Stomach smooth muscle (tissue), 2 donors: ENCODE data around the gene MGRN1.
A peak's percentile ranks its signal among the peaks of the same experiment; 100 is the strongest.

Source experiments
- H3K27ac ChIP-seq: one replicate; pipeline ENCODE4 v1.7.0; 2013; ENCODE audit warnings: mild to moderate bottlenecking, low read length, inconsistent platforms
- H3K27me3 ChIP-seq, 2 donors: one replicate each; pipeline ENCODE4 v1.7.0; 2013; ENCODE audit warnings: low read length in 2 of 2; ENCODE audit not compliant: insufficient read depth in 2 of 2, control insufficient read depth in 1 of 2
- H3K36me3 ChIP-seq, 2 donors: one replicate each; pipeline ENCODE4 v1.7.0; 2013; ENCODE audit warnings: low read length in 2 of 2; ENCODE audit not compliant: control insufficient read depth in 2 of 2, insufficient read depth in 2 of 2
- H3K4me1 ChIP-seq: one replicate; pipeline ENCODE4 v1.7.0; 2013; ENCODE audit warnings: low read length; ENCODE audit not compliant: control insufficient read depth, insufficient read depth
- H3K4me3 ChIP-seq, 2 donors: one replicate each; pipeline ENCODE4 v1.7.0; 2013; ENCODE audit warnings: low read length in 2 of 2
- H3K9ac ChIP-seq, 2 donors: one replicate each; pipeline ENCODE4 v1.7.0; 2013; ENCODE audit warnings: low read length in 2 of 2, mild to moderate bottlenecking in 1 of 2
- H3K9me3 ChIP-seq, 2 donors: one replicate each; pipeline ENCODE4 v1.7.0; 2013; ENCODE audit warnings: low read length in 2 of 2; ENCODE audit not compliant: control insufficient read depth in 2 of 2
- donor health status: healthy.
- donor health status: Pancreatic carcinoma.

The MGRN1 gene

DNA sequence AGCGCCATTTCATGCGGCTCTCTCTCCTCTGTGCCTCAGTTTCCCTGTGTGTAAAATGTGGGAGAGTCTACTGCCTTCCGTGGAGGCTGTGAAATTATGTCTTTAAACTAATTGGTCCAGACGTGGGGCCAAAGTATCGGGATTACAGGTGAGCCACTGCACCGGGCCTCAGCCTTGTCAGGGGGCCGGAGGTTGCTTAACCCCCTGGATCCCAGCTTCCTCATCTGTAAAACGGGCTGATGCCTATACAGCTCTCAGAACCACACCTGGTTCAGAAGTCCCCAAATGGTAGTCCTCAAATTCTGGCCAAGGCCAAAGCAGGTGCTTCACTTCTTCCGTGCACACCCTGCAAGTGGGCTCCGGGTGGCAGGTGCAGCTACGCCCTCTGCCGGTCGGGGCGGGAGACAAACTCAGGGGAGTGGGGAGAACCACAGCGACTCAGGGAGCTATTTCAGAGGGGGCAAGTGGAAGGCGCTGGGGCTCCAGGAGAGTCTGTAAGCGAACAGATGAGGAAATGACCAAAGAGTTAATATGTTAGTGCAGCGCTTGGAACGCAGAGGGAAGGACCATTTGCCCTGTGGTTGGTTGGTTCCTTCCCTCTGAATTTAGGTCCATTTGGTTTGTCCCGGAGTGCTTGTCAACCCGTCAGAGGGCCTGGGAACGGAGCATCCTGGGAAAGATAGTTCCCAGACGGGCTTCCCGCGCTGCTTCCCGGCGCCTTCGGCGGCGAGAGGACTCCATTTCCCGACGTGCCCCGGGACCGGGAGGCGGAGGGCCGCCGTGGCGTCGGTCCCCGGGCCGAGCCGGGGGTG lies at the start of gene MGRN1:
Gene MGRN1, plus strand, starts transcription at position 812 of the 812 bp plus-strand sequence. CDS start 135 bp downstream, outside the sequence.
- no peaks in the 10 kb centered on the region for H3K27me3 ChIP-seq
- peak within 1 kb of the TSS; percentile 93 for H3K27ac ChIP-seq
- H3K4me1 ChIP-seq, result peaks cover 24% of the 10 kb centered on the region
- H3K9me3 ChIP-seq, result no peaks in the 10 kb centered on the region
- H3K9ac ChIP-seq, result peak within 1 kb of the TSS; percentile 91 to 96
- peaks cover 0 to 2% of the 10 kb centered on the region in 2 donors for H3K36me3 ChIP-seq
- H3K4me3 ChIP-seq, result peak within 1 kb of the TSS; percentile 88 to 99

DNA sequence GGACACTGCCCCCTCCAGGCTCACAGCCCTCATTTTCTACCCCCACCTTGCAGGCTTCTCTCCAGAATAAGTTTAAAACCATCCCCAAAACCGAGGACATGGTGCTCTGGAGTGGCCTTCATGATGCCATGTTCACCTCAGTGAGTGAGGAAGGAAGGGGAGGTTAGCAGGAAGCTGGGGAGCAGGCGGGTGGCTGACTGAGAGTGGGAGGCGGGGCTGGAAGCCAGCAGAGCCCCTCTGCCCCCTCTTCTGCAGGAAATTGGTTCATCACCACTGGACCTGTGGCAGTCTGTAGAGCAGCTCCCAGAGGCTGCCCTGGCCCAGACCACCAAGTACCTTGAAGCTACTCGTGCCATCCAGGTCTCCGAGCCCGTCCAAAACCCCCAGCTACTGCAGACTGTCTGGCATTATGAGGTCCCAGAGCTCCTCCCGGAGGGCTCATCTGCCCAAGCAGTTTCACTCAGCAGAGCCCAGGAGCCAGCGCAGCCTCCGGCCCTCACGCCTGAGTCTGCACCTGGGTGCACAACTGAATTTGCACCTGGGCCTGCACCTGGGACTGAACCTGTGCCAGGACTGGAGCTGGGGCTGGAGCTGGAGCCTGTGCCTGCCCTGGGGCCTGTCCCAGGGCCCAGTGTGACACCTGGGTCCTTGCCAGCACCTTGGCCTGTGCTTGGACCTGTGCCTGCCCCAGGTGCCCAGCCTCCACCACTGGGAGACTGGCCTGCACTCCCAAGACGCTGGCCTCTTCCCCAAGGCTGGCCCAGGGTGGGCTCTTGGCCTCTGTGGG lies 49.5 kb upstream of the MGRN1 start:
- peaks cover 0 to 2% of the 10 kb centered on the region in 2 donors for H3K27me3 ChIP-seq
- no peaks in the 10 kb centered on the region for H3K4me1 ChIP-seq
- H3K36me3 ChIP-seq, result no peaks in the 10 kb centered on the region
- no peak overlapping the region for H3K27ac ChIP-seq
- H3K4me3 ChIP-seq, result no peak overlapping the region
- H3K9ac ChIP-seq, result no peak overlapping the region
- no peaks in the 10 kb centered on the region for H3K9me3 ChIP-seq

DNA sequence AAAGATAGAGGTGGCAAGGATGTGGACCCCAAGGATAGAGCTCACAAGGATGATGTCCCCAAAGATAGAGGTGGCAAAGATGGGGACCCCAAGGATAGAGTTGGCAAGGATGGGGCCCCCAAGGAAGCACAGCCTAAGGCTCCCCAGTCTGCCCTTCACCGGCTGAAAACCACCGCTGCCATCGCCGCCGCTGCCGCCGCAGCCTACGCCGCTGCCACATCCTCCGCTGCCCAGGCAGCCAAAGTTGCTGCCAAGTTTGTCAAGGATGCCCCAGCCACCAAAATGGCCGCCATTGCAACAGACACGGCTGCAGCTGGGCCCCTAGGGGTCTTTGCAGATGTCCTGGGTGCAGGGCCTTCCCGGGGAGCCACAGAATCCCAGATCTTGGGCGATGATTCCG lies 48.6 kb upstream of the MGRN1 start:
- Histone ChIP-seq H3K27ac (no peak overlapping the region), H3K36me3 (no peaks in the 10 kb centered on the region), H3K9ac (no peak overlapping the region), H3K4me3 (no peak overlapping the region), H3K4me1 (no peaks in the 10 kb centered on the region), H3K9me3 (no peaks in the 10 kb centered on the region), H3K27me3 (peaks cover 0 to 2% of the 10 kb centered on the region in 2 donors)

DNA sequence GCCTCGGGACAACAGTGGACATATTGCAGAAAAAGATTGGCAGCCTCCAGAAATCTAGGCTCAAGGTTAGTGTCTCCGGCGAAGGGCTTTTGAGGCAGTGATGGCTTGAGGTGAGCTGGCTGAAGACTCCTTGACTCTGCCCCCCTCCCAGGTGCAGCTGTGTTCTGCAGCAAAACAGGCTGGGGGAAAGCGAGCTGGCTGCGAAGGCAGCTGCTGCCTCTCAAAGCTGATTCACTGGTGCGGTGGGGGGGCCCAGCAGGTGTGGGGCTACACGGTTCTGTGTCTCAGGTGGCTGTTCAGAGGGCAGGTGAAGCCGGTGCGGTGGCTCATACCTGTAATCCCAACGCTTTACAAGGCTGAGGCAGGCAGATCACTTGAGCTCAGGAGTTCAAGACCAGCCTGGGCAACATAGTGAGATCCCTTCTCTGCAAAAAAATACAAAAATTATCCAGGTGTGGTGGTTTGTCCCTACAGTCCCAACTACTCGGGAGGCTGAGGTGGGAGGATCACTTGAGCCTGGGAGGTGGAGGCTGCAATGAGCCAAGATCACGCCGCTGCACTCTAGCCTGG lies 45.6 kb upstream of the MGRN1 start:
- no peak overlapping the region for H3K4me3 ChIP-seq
- no peaks in the 10 kb centered on the region for H3K4me1 ChIP-seq
- H3K27me3 ChIP-seq, result no peaks in the 10 kb centered on the region
- H3K27ac ChIP-seq, result no peak overlapping the region
- H3K36me3 ChIP-seq, result no peaks in the 10 kb centered on the region
- no peak overlapping the region for H3K9ac ChIP-seq
- H3K9me3 ChIP-seq, result no peaks in the 10 kb centered on the region

DNA sequence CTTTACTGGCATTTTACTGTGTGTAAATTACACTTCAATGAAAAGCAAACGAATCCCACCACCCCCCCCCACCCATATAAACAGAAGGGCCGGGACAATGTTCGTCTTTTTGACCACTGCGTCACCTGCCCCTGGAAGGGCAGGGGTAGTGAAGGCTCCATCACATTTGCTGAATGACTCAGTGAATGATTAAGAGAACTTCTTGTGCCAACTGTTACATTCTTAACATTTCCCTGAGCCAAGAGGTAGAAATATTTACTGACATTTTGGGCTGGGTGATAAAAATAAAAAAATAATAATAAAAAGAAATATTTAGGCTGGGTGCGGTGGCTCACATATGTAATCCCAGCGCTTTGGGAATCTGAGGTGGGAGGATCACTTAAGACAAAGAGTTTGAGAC lies 44.4 kb upstream of the MGRN1 start:
- Histone ChIP-seq H3K36me3 (no peaks in the 10 kb centered on the region), H3K27me3 (no peaks in the 10 kb centered on the region), H3K4me1 (no peaks in the 10 kb centered on the region), H3K27ac (no peak overlapping the region), H3K9me3 (no peaks in the 10 kb centered on the region), H3K9ac (no peak overlapping the region), H3K4me3 (no peak overlapping the region)

DNA sequence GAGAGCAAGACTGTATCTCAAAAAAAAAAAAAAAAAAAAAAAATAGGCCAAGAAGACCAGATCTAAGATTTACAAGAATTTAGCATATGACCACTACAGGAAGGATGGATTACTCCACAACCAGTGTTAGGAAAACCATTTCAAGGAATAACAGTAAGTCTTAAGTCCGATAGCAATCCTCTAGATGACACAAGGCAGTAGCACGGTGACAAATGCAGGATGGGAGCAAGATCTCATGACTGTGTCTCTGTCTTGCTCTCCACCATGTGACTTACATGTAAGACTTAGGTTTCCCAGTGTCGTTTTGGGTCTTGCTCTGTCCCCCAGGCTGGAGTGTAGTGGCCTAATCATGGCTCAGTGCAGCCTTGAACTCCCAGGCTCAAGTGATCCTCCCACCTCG lies 40.7 kb upstream of the MGRN1 start:
- Histone ChIP-seq H3K4me1 (no peaks in the 10 kb centered on the region), H3K4me3 (no peak overlapping the region), H3K9me3 (peaks cover 0 to 3% of the 10 kb centered on the region in 2 donors), H3K27ac (no peak overlapping the region), H3K36me3 (no peaks in the 10 kb centered on the region), H3K27me3 (peaks cover 0 to 10% of the 10 kb centered on the region in 2 donors), H3K9ac (no peak overlapping the region)

DNA sequence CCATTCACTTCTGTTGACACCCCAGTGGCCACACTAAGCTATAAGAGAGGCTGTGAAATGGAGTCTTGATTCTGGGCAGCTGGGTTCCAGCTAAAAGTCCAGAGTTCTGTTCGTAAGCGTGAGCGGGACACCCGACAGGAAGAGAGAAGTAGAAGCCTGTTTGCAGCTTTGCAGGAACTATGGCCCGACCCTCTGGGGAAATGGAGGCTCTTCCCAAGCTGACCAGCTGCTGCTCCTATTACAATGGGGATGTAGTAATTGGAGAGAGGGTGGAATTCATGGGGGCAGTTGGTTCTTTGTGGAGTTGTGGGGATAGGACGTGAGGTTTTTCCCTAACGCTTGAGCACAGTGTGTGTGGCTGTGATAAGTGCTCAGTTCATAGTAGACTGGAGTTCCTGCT lies 38.3 kb upstream of the MGRN1 start:
- Histone ChIP-seq H3K4me3 (no peak overlapping the region), H3K9ac (no peak overlapping the region), H3K27ac (no peak overlapping the region), H3K9me3 (peaks cover 0 to 3% of the 10 kb centered on the region in 2 donors), H3K4me1 (no peaks in the 10 kb centered on the region), H3K27me3 (peaks cover 0 to 10% of the 10 kb centered on the region in 2 donors), H3K36me3 (no peaks in the 10 kb centered on the region)

DNA sequence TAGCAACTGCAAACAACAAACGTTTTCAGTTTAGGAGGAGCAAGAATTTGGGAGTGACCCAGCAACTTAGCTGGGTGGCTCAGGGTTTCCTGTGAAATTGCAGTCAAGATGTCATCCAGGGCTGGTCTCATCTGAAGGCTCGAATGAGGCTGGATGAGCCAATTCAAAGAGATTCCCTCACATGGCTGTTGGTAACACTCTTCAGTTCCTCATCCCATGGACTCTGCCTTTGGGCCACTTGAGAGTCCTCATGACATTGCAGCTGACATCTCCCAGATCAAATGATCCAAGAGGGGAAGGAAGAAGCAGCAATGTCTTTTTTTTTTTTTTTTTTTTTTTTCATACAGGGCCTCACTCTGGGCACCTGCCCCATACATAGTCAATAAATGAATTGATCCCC lies 36.2 kb upstream of the MGRN1 start:
- Histone ChIP-seq H3K36me3 (no peaks in the 10 kb centered on the region), H3K4me3 (no peak overlapping the region), H3K27ac (no peak overlapping the region), H3K9ac (no peak overlapping the region), H3K27me3 (peaks cover 0 to 13% of the 10 kb centered on the region in 2 donors), H3K4me1 (no peaks in the 10 kb centered on the region), H3K9me3 (peaks cover 0 to 3% of the 10 kb centered on the region in 2 donors)

DNA sequence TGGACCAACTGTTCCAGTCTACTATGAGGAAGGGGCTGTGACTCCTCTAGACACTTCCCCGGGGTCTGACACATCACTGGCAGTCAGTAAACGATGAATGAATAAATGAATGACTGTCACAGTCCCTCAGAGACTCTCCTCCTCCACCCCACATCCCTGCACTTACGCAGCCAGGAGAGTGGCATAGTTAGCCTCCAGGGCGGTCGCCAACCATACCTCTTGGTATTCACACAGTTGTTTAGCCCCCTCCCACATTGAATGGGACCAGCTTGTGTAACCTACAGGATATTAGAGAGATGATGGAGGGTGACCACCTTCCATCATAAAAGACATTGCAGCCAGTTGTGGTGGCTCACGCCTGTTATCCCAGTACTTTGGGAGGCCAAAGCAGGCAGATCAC lies 35.7 kb upstream of the MGRN1 start:
- Histone ChIP-seq H3K27ac (no peak overlapping the region), H3K4me1 (no peaks in the 10 kb centered on the region), H3K4me3 (no peak overlapping the region), H3K27me3 (peaks cover 0 to 13% of the 10 kb centered on the region in 2 donors), H3K9me3 (peaks cover 0 to 3% of the 10 kb centered on the region in 2 donors), H3K36me3 (no peaks in the 10 kb centered on the region), H3K9ac (no peak overlapping the region)

DNA sequence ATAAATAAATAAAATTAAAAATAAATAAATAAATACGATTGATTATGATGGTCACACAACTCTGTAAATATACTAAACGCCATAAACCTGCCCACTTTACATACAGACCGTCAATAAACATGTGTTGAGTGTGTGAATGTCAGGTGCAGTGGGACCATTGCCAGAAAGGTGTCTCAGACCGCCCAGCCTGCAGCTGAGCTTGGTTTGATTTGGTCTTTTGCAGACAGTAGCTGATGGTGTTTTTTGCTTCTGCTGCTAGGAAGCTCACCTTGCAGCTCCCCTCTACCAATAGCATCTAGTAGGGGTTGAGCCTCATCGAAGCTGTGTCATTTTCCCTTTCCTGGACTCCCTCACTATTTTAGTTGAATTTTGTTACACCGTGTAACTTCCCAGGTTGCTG lies 33.4 kb upstream of the MGRN1 start:
- Histone ChIP-seq H3K27ac (no peak overlapping the region), H3K9me3 (peaks cover 0 to 3% of the 10 kb centered on the region in 2 donors), H3K27me3 (peaks cover 0 to 11% of the 10 kb centered on the region in 2 donors), H3K9ac (no peak overlapping the region), H3K4me1 (no peaks in the 10 kb centered on the region), H3K4me3 (no peak overlapping the region), H3K36me3 (no peaks in the 10 kb centered on the region)
